ENCODE data around the gene KLHDC7B. TPM values are rescaled to one million over a fixed set of nuclear protein-coding genes. Genes with fewer than 3 reads are reported as not detected.

KLHDC7B gene
- total and polyA plus RNA-seq, 2 donors (not counting 3 experiments of a cell fraction or from before 2014, with no cell fraction given): not detected

GRCh38 chr22:50548921-50549790, 3.5 kb downstream of the KLHDC7B start:
- Histone ChIP-seq H2AFZ (ENCODE audit: low read depth, low read length) (no peak overlapping the region), H3K4me3 (replicated peaks in 1 of 3; ENCODE audit: insufficient read depth in 1 of 3, low read depth in 1 of 3, low read length in 3 of 3) (no peak overlapping the region), H3K27ac (ENCODE audit: insufficient read depth, low read depth, low read length) (no peak overlapping the region), H3K9ac (replicated peaks; ENCODE audit: extremely low read depth, insufficient read depth, low read length) (no peak overlapping the region), H3K4me2 (ENCODE audit: insufficient read depth, low read length) (no peak overlapping the region), H3K9me3 (replicated peaks; ENCODE audit: control insufficient read depth, insufficient read depth, low read length) (no peaks in the 10 kb centered on the region), H3K79me2 (ENCODE audit: control insufficient read depth, insufficient read depth, low read length) (no peaks in the 10 kb centered on the region), H4K20me1 (replicated peaks; ENCODE audit: control insufficient read depth, extremely low read depth, insufficient read depth, low read length) (no peaks in the 10 kb centered on the region), H3K27me3 (ENCODE audit: control insufficient read depth in 2 of 2, insufficient read depth in 2 of 2, low read length in 2 of 2) (peaks cover 29 to 43% of the 10 kb centered on the region in 2 experiments), H3K36me3 (ENCODE audit: control insufficient read depth in 2 of 2, extremely low read depth in 1 of 2, insufficient read depth in 2 of 2, low read length in 2 of 2) (no peaks in the 10 kb centered on the region), H3K4me1 (ENCODE audit: control insufficient read depth, extremely low read depth, insufficient read depth, low read length) (no peaks in the 10 kb centered on the region), H3K9me1 (replicated peaks; ENCODE audit: control insufficient read depth, extremely low read depth, insufficient read depth, low read length) (no peaks in the 10 kb centered on the region)
- no peak for DNase-seq (ENCODE audit: low read depth, low spot score)
- FAIRE-seq: no peak
- intact Hi-C loops (cut with micrococcal nuclease) (no loop called here), dilution Hi-C loops (cut with MboI; ENCODE audit: extremely low pct_ligation_motif_present, low sequenced_read_pairs) (no loop called here)
- CTCF ChIA-PET: interaction anchor here (2.2 to 2.8 kb wide), 3 partner anchors 14 to 23 kb away, joined by 8 to 11 read pairs (median 9); partner anchors contain the start of genes SCO2 and SYCE3
- POLR2A ChIA-PET: no interaction called here
- TF ChIP-seq MYC (IDR thresholded peaks at IDR 0.05; ENCODE audit: low read depth, low read length) (no peak), CTCF (IDR thresholded peaks at IDR 0.05; ENCODE audit: extremely low read depth in 1 of 2, insufficient read depth in 1 of 2, low read depth in 1 of 2, low read length in 2 of 2) (no peak), GATA2 (IDR thresholded peaks at IDR 0.05; ENCODE audit: insufficient read depth, insufficient read length, low read depth, low read length) (no peak), EZH2 (IDR thresholded peaks at IDR 0.05; ENCODE audit: borderline replicate concordance, low read depth, low read length, severe bottlenecking) (no peak), MAX (IDR thresholded peaks at IDR 0.05; ENCODE audit: insufficient read depth, insufficient read length) (no peak), POLR2A (IDR thresholded peaks at IDR 0.05; ENCODE audit: low read depth, low read length) (no peak), POLR2AphosphoS5 (IDR thresholded peaks at IDR 0.05; ENCODE audit: insufficient read depth, low read depth, low read length) (no peak)
- BruUV-seq (replicated peaks): no TSS peak

Measured in endothelial cell of umbilical vein (primary cell).